Measurements from ENCODE around the gene MTHFSD.

- TF ChIP-seq CTCF (IDR thresholded peaks at IDR 0.05; ENCODE audit: low read length) (no peak), EZH2phosphoT487 (IDR thresholded peaks at IDR 0.05; ENCODE audit: low read length) (no peak), EZH2 (optimal IDR thresholded peaks at IDR 0.05; ENCODE audit: low read depth, low read length) (no peak)
Measured at GRCh38 chr16:86514481-86515376, 40.3 kb downstream of the MTHFSD start.

Measured in MM.1S (cell line).